MG63 (cell line): Measurements from ENCODE around the gene ATP6V0C. TPM values are rescaled to one million over a fixed set of nuclear protein-coding genes. Genes with fewer than 3 reads are reported as not detected.

ENCODE experiments used
- DNase-seq: peaks from one replicate; pipeline ENCODE4 v3.0.0-alpha.2; 2020
- H3K27me3 ChIP-seq: fragments of 250-450 bp; sonication (Bioruptor Pico); 2 replicates; pipeline ENCODE4 v1.5.1; 2020; ENCODE audit warnings: mild to moderate bottlenecking, moderate library complexity
- H3K36me3 ChIP-seq: fragments of 250-450 bp; sonication (Bioruptor Pico); 2 replicates; pipeline ENCODE4 v1.5.1; 2020; ENCODE audit warnings: mild to moderate bottlenecking, moderate library complexity
- H3K4me3 ChIP-seq: fragments of 250-450 bp; sonication (Bioruptor Pico); 2 replicates; pipeline ENCODE4 v1.5.1; 2020; ENCODE audit warnings: mild to moderate bottlenecking, moderate library complexity
- H3K9me3 ChIP-seq: fragments of 250-450 bp; sonication (Bioruptor Pico); 2 replicates; pipeline ENCODE4 v1.5.1; 2020; ENCODE audit warnings: mild to moderate bottlenecking, moderate library complexity
- total RNA-seq: library from RNA; depleted of rRNA; stranded (reverse); fragments of >200 nt; shearing (Covaris generic); gene quantifications from 2 replicates; pipeline ENCODE4 v1.2.3, GENCODE V29; 2014; ENCODE audit warnings: low replicate concordance

Gene ATP6V0C
- total RNA-seq, 1 experiment from 2014 or later: 15.0 TPM

DNA sequence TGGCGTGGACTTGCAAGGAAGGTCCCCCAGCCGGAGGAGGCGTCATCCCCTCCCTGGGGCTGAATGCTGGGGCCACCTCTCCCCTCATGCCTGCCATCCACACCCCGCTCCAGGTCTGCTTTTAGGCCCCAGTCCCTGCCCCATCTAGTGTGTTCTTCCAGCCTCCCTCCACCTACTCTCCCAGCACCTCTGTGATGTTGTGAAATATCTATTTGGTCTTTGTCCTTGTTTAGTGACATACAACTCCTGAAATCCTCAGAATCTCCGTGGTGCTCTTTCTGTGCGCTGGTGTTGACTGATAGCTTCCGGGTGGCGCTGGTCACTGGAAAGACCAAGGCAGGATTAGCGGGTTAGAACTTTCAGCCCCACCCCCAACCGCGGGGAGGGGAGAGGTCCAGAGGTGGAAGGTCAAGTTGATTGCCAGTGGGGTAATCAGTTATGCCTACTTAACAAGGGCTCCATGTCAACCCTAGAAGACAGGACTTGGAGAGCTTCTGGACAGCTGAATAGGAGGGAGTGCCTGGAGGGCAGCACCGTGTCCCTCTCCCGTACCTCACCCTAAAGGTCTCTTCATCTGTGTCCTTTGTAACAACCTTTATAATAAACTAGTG, 28.7 kb upstream of the ATP6V0C start:
- no peaks in the 10 kb centered on the region for H3K27me3 ChIP-seq
- H3K4me3 ChIP-seq: no peak overlapping the region
- no peaks in the 10 kb centered on the region for H3K9me3 ChIP-seq
- no peak for DNase-seq
- no peaks in the 10 kb centered on the region for H3K36me3 ChIP-seq

DNA sequence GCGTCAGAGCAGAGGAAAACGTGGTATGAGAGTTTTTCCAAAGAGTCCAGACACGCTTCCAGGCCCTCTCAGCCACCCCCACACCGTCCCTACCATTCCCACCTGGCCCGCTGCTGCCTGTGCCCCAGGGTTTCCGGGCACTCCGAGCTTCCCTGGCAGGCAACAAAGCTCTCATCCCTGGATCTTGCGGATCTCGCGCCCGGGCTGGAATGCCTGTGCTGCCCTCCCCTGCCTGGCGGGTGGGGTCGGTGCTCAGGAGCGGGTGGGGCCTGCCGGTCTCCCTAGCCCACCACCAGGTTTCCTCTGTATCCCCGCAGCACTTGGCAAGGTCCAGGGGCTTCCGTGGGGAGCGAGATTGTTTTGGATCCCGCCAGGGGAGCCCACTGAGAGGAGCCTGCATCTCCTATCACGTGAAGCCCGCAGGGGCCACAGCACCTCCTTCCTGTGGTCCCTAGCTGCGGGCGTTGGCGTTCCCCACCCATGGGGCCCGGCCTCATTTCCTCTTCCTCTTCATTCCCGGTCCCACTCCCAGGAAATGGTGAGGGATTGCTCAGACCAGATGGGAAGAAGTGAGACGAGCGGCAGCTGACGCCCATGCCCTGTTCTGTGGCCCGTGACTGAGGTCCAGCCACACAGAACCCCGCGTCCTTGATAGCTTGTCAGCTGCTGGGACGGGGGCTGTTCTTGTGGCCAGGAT, 27.8 kb upstream of the ATP6V0C start:
- Histone ChIP-seq H3K9me3 (no peaks in the 10 kb centered on the region), H3K27me3 (no peaks in the 10 kb centered on the region)
- DNase-seq: no peak

DNA sequence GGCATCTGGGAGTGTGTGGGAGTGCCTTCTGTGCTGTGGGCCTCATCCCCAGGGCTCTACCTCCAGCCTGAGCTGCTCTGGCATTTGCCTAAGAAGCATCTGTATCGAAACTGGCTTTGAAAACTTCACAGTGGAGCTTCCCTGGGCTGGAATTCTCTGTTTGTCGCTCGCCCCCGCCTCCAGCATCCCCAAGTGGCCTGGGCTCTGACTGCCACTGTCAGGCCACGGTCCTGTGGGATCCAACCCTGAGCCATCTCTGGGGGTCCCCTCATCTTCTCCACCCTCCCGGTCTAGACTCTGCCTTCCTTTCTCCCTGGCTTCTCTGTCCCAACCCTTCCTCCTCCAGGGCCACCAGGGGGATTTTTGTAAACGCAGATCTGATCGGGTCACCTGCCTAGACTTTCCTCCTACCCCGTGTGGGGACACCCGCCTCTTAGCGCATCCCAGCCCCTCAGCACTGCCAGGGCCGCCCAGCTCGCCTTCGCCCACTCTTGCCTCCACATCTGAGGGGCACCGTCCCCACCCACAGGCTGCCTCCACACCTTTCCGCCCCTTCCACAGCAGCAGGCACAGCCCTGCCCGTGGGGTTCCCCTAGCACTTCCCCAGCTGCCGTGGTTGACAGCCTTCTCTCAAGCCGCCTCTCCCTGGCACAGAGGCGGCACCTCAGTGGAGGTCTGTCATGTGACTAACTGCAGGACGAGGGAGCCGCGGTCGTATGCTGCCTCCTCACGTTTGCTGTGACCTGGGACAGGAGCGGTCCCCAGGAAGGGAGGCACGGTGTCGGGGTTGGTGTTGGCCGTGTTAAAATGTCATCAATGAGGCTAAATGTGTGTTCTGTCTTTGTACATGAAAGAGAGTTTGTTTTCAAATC, 26.9 kb upstream of the ATP6V0C start:
- H3K9me3 ChIP-seq: no peaks in the 10 kb centered on the region

More for the DNA sequence above, 27.8 kb upstream of the ATP6V0C start:
- Histone ChIP-seq H3K36me3 (no peaks in the 10 kb centered on the region; the same call in 1 of the 2 replicates), H3K4me3 (no peak overlapping the region)

DNA sequence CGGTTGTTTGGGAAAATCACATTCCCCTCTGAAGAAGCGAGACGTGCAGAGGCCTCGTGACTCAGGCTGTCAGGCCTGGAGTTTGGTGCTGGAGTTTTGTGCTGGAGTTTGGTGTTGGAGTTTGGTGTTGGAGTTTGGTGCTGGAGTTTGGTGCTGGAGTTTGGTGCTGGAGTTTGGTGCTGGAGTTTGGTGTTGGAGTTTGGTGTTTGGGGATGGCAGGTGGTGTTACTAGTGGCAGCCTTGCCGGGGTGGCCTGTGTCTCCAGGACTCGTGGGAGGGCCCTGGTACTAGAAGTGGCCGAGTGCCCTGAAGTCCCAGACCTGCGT, 26.3 kb upstream of the ATP6V0C start:
- Histone ChIP-seq H3K36me3 (no peaks in the 10 kb centered on the region; the same call in 1 of the 2 replicates), H3K9me3 (no peaks in the 10 kb centered on the region), H3K4me3 (no peak overlapping the region), H3K27me3 (no peaks in the 10 kb centered on the region)
- no peak for DNase-seq

More for the DNA sequence above, 26.9 kb upstream of the ATP6V0C start:
- no peaks in the 10 kb centered on the region; the same call in 1 of the 2 replicates for H3K36me3 ChIP-seq
- no peak overlapping the region for H3K4me3 ChIP-seq
- H3K27me3 ChIP-seq: no peaks in the 10 kb centered on the region
- no peak for DNase-seq

DNA sequence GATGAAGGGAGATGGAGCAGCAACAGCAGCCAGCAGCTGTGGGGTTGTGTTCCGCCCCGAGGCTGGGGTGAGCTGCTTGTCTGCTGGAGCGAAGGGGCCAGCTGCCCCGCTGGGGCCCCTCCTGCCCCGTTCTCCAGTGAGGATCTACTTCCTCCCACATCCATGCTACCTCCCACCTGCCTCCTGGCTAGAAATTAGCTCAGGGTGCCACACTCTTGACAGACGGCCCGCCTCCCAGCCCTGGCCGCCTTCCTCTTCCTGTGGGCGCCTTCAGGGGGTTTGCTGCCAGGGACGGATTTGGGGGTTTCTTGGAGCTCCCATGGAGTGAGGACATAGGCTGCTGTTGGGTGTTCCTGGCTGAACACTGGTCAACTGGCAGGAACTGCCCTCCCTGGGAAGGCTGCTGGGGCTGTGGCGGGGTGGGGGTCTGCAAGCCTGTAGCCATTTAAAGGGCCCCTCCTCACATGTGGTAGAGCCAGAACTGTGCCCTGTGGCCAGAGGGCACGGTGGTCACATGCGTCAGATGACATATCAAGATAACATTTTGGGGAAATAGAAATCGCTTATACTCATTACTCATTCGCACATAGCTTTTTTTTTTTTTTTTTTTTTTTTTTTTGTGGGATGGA, 25.7 kb upstream of the ATP6V0C start:
- H3K9me3 ChIP-seq: no peaks in the 10 kb centered on the region
- no peaks in the 10 kb centered on the region; the same call in 1 of the 2 replicates for H3K36me3 ChIP-seq
- H3K4me3 ChIP-seq: no peak overlapping the region
- no peaks in the 10 kb centered on the region for H3K27me3 ChIP-seq
- DNase-seq: no peak

GRCh38 chr16:2489581-2489980, 24.2 kb upstream of the ATP6V0C start:
- H3K36me3 ChIP-seq: no peaks in the 10 kb centered on the region; the same call in 1 of the 2 replicates
- H3K9me3 ChIP-seq: no peaks in the 10 kb centered on the region
- DNase-seq: no peak
- H3K4me3 ChIP-seq: no peak overlapping the region
- H3K27me3 ChIP-seq: no peaks in the 10 kb centered on the region

GRCh38 chr16:2490190-2491105, 23.3 kb upstream of the ATP6V0C start:
- Histone ChIP-seq H3K36me3 (no peaks in the 10 kb centered on the region; the same call in 1 of the 2 replicates), H3K27me3 (no peaks in the 10 kb centered on the region), H3K4me3 (no peak overlapping the region), H3K9me3 (no peaks in the 10 kb centered on the region)
- no peak for DNase-seq

DNA sequence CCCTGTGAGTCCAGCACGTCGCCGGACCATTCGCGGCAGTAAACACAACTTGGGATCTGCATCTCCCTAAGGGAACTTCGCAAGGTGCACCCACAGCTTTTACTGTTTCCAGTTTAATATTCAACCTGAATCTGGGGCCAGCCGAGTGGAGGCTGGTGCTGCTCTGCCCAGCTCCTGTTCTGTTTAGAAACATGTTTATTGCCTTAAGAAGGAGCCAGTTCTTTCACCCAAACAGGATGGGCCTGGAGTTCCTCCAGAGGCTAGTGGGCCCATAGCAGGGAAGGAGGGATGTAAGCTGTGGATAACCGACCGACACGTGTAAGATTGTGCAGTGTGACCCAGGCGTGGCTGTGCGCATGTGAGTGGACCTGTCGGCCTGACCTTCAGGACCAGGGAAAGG, 21.5 kb upstream of the ATP6V0C start:
- no peaks in the 10 kb centered on the region for H3K27me3 ChIP-seq
- DNase-seq: no peak
- H3K9me3 ChIP-seq: no peaks in the 10 kb centered on the region
- peaks cover 4% of the 10 kb centered on the region for H3K36me3 ChIP-seq
- H3K4me3 ChIP-seq: no peak overlapping the region

DNA sequence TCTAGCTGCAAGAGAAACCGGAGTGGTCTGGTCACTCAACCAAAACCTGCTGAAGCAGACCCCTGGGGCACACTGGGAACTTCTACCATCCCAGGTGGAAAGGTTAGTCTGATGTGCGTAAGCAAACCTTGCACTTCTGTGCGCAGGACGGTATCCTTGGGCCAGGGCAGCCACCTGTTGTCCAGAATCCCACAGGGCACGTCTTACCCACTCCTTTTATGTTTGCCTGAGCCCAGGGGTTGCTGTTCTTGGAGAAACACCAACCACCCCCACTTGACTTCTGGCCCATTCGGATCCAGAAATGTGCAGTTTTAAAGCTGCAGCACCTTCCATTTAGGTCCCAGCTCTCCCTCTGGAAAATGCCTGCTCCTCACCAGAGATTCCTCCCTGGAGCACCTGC, 20.1 kb upstream of the ATP6V0C start:
- Histone ChIP-seq H3K9me3 (no peaks in the 10 kb centered on the region), H3K36me3 (peaks cover 8% of the 10 kb centered on the region), H3K4me3 (no peak overlapping the region), H3K27me3 (no peaks in the 10 kb centered on the region)
- no peak for DNase-seq

GRCh38 chr16:2494616-2495015, 19.1 kb upstream of the ATP6V0C start:
- H3K36me3 ChIP-seq: peaks cover 8% of the 10 kb centered on the region
- DNase-seq: no peak
- H3K27me3 ChIP-seq: no peaks in the 10 kb centered on the region
- no peaks in the 10 kb centered on the region for H3K9me3 ChIP-seq
- H3K4me3 ChIP-seq: no peak overlapping the region

- Histone ChIP-seq H3K36me3 (peaks cover 8% of the 10 kb centered on the region), H3K27me3 (no peaks in the 10 kb centered on the region), H3K4me3 (no peak overlapping the region), H3K9me3 (no peaks in the 10 kb centered on the region)
- DNase-seq: no peak
Measured at GRCh38 chr16:2495041-2495440, 18.7 kb upstream of the ATP6V0C start.

GRCh38 chr16:2496223-2497115, 17.3 kb upstream of the ATP6V0C start:
- Histone ChIP-seq H3K27me3 (no peaks in the 10 kb centered on the region), H3K36me3 (peaks cover 8% of the 10 kb centered on the region), H3K9me3 (no peaks in the 10 kb centered on the region), H3K4me3 (no peak overlapping the region)
- no peak for DNase-seq

DNA sequence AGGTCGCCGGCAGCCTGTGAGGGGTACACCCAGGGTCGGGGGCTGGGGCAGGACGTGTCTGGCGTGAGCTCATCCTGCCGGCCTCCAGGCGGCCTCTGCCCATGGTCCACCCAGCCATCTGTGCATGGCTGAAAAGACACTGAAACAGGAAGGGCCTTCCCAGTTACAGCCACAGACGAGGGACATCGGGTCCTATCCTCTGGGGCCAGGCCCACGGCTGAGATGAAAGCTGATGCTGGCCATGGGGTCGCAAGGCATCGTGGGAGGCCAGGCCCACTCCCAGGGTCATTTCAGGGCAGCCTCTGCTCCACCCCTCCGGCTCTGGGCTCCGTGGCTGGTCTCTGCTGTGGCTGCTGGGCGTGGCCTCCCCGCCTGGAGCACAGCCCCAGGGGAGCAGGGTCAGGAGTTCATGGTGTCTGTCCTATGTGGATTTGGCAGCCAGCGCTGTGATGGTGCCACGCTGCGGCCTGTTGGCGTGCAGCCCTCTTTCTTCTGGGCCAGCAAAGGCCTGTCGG, 16.6 kb upstream of the ATP6V0C start:
- Histone ChIP-seq H3K9me3 (no peaks in the 10 kb centered on the region), H3K4me3 (no peak overlapping the region), H3K36me3 (peaks cover 13% of the 10 kb centered on the region), H3K27me3 (no peaks in the 10 kb centered on the region)
- DNase-seq: no peak

DNA sequence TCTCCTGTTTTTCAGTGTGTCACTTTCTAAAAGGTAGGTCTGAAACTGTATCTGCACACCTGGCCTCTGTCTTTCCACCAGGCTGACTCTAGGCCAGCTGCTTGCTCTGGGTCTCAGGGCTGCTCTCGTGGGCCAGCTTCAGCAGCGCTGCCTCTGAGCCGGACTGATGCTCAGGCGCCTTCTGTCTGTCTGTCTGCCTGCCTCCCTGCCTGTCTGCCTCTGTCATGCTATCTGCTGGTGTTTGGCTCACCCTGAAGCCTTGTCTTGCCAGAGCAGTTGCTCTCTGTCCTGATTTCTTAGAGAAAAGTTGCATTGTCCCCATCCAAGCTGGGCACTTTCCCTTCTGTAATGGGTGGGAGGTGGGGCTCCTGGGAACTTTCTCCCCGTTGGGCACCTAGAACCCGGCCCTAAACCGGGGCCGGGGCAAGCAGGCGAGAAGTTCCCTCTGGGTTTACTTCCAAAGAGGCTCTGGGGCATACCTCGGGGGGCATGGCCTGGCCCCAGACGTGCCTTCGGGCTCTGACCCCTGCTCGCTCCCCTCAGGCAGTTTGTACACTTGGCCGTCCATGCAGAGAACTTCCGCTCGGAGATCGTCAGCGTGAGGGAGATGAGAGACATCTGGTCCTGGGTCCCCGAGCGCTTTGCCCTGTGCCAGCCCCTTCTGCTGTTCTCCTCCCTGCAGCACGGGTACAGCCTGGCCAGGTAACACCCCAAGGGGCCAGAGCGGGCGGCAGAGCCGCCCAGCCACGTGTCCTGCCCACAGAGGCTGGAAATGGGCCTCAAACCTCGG, 15.9 kb upstream of the ATP6V0C start:
- no peak for DNase-seq
- H3K9me3 ChIP-seq: no peaks in the 10 kb centered on the region
- H3K27me3 ChIP-seq: no peaks in the 10 kb centered on the region
- peaks cover 13% of the 10 kb centered on the region for H3K36me3 ChIP-seq
- no peak overlapping the region for H3K4me3 ChIP-seq
